ENCODE results near the gene C10orf143. TPM values are rescaled to one million over a fixed set of nuclear protein-coding genes. Genes with fewer than 3 reads are reported as not detected.

The C10orf143 gene
- total RNA-seq, 1 donor from 2014 or later: 3.7 TPM

DNA sequence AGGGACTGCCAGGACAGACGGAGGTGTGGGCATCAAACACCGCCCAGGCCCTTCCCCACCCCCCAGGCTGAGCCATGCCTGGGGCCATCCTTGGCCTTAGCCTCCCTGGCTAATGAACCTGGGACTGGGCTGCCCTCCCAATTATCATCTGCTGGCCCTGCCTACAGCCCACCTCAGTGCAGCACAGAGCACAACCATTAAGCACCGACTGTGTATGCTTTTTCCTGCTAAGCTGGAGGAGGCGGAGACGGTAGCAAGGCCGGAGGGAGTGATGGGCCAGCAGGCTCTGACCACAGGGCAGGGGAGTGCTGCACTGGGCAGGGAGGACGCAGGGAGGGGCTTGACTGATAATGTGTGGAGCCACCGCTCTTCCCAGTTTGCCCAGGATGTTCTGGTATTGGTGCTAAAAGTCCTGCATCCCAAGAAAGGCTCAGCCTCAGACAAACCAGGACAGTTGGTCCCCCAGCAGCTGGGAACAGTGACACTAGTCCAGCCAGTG is 72.0 kb downstream of the C10orf143 start:
- H3K9me3 ChIP-seq: no peaks in the 10 kb centered on the region
- intact Hi-C loops (cut with DNase I): no loop called here
- H3K27me3 ChIP-seq (ENCODE audit: low read depth): peaks cover 7% of the 10 kb centered on the region
- no peak overlapping the region for H3K4me3 ChIP-seq
- H3K27ac ChIP-seq: no peak overlapping the region
- TF ChIP-seq, protein P1, sequence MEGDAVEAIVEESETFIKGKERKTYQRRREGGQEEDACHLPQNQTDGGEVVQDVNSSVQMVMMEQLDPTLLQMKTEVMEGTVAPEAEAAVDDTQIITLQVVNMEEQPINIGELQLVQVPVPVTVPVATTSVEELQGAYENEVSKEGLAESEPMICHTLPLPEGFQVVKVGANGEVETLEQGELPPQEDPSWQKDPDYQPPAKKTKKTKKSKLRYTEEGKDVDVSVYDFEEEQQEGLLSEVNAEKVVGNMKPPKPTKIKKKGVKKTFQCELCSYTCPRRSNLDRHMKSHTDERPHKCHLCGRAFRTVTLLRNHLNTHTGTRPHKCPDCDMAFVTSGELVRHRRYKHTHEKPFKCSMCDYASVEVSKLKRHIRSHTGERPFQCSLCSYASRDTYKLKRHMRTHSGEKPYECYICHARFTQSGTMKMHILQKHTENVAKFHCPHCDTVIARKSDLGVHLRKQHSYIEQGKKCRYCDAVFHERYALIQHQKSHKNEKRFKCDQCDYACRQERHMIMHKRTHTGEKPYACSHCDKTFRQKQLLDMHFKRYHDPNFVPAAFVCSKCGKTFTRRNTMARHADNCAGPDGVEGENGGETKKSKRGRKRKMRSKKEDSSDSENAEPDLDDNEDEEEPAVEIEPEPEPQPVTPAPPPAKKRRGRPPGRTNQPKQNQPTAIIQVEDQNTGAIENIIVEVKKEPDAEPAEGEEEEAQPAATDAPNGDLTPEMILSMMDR (IDR thresholded peaks at IDR 0.05): no peak
- no peak for ATAC-seq
- H3K4me1 ChIP-seq: no peaks in the 10 kb centered on the region
- DNase-seq: no peak
- no peaks in the 10 kb centered on the region for H3K36me3 ChIP-seq

GRCh38 chr10:130038019-130038555 is 72.5 kb downstream of the C10orf143 start:
- ATAC-seq (no peak), DNase-seq (no peak)
- Histone ChIP-seq H3K4me3 (no peak overlapping the region), H3K27ac (no peak overlapping the region), H3K9me3 (no peaks in the 10 kb centered on the region), H3K4me1 (no peaks in the 10 kb centered on the region), H3K36me3 (no peaks in the 10 kb centered on the region), H3K27me3 (ENCODE audit: low read depth) (peaks cover 7% of the 10 kb centered on the region)
- intact Hi-C loops (cut with DNase I): no loop called here
- TF ChIP-seq, protein P1 (IDR thresholded peaks at IDR 0.05): no peak

GRCh38 chr10:130037169-130037661 is 73.4 kb downstream of the C10orf143 start:
- H3K4me3 ChIP-seq: no peak overlapping the region
- intact Hi-C loops (cut with DNase I): no loop called here
- no peak overlapping the region for H3K27ac ChIP-seq
- no peaks in the 10 kb centered on the region for H3K36me3 ChIP-seq
- no peak for DNase-seq
- no peaks in the 10 kb centered on the region for H3K4me1 ChIP-seq
- H3K27me3 ChIP-seq (ENCODE audit: low read depth): peaks cover 7% of the 10 kb centered on the region
- no peaks in the 10 kb centered on the region for H3K9me3 ChIP-seq
- TF ChIP-seq, protein P1 (IDR thresholded peaks at IDR 0.05): no peak
- no peak for ATAC-seq

DNA sequence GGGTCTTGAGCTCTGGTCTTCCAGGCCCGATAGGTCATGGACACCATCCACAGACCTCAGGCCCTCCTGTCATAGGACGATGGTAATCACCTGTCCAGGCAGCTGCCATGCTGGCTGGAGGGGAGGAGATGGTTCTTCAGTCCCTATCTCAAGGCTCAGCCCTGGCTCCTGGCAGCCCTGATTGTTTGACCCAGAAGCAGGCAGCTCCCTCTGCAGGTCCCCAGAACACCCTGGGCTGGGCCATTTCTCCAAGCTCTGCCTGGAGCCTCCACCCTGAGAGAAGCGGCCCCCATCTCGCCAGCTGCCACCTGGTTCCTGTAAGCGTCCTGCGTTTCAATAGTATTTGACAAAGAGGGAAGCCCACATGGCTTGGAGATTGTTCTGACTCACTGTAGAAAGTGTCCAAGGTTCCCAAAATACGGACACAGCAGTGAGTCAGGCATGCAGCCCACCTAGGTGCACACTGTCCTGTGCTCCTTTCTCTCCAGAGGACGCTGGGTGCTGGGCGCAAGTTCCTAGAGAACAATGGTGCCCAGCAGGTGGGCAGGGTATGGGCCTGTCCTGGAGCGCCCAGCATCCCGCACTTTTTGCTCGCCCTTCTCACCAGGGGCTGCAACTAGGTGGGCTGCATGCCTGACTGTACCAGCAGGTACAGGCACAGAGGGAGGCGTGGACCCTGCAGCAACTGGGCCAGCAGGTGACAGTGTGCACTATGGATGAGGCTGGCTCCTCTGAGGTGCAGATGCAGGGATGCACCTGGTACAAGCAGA is 74.1 kb downstream of the C10orf143 start:
- no peak for DNase-seq
- Histone ChIP-seq H3K27me3 (ENCODE audit: low read depth) (peaks cover 7% of the 10 kb centered on the region), H3K4me3 (no peak overlapping the region), H3K9me3 (no peaks in the 10 kb centered on the region), H3K36me3 (no peaks in the 10 kb centered on the region), H3K4me1 (no peaks in the 10 kb centered on the region), H3K27ac (no peak overlapping the region)
- TF ChIP-seq, protein P1 (IDR thresholded peaks at IDR 0.05): no peak
- intact Hi-C loops (cut with DNase I): no loop called here
- no peak for ATAC-seq

DNA sequence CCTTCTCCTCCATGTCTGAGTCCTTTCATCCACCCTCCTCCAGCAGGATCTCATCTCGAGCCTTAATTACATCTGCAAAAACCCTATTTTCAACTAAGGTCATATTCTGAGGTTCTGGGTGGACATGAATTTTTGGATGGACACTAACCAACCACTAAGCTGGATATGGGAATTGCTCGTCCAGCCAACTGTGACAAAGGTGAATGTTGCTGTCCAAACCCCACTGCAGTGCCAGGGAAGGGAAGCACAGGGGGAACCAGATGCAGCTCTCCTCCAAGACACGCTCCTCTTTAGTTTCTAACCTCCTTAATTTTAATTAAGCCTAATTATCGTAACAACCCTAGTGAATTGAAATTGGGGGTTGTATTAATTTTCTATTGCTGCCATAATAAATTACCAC is 81.4 kb downstream of the C10orf143 start:
- intact Hi-C loops (cut with DNase I): no loop called here
- no peak overlapping the region for H3K4me3 ChIP-seq
- H3K27ac ChIP-seq: no peak overlapping the region
- DNase-seq: no peak
- H3K36me3 ChIP-seq: no peaks in the 10 kb centered on the region
- H3K27me3 ChIP-seq (ENCODE audit: low read depth): no peaks in the 10 kb centered on the region
- no peak for ATAC-seq
- no peaks in the 10 kb centered on the region for H3K4me1 ChIP-seq
- TF ChIP-seq, protein P1 (IDR thresholded peaks at IDR 0.05): no peak
- no peaks in the 10 kb centered on the region for H3K9me3 ChIP-seq
